ENCODE measurements around the gene KIAA0232.
"Not testable (repeated sequence)": the region's sequence is repeated elsewhere in the genome, so short reads cannot be mapped to it uniquely, and the experiment has no call there.

The KIAA0232 gene

GRCh38 chr4:6753891-6754290, 28.6 kb upstream of the KIAA0232 start:
- Histone ChIP-seq H3K4me3 (ENCODE audit: low read length) (no peak overlapping the region), H4K20me1 (ENCODE audit: insufficient read depth, low read length) (no peaks in the 10 kb centered on the region), H3K9ac (ENCODE audit: low read length) (no peak overlapping the region), H3K79me2 (ENCODE audit: low read length) (no peaks in the 10 kb centered on the region), H3K27ac (ENCODE audit: low read length) (no peak overlapping the region), H3K27me3 (ENCODE audit: low read depth, low read length) (no peaks in the 10 kb centered on the region), H3K36me3 (replicated peaks; ENCODE audit: low read depth, low read length) (no peaks in the 10 kb centered on the region), H2AFZ (ENCODE audit: low read depth, low read length) (no peak overlapping the region), H3K4me2 (ENCODE audit: low read length) (no peak overlapping the region), H3K4me1 (ENCODE audit: low read length) (peaks cover 4% of the 10 kb centered on the region), H3K9me3 (ENCODE audit: insufficient read depth, low read length) (no peaks in the 10 kb centered on the region)
- TF ChIP-seq CTCF (IDR thresholded peaks at IDR 0.05; ENCODE audit: low read depth, low read length) (no peak), EZH2phosphoT487 (IDR thresholded peaks at IDR 0.05; ENCODE audit: low read depth) (no peak)

GRCh38 chr4:6754481-6755087, 27.9 kb upstream of the KIAA0232 start:
- no peaks in the 10 kb centered on the region for H3K9me3 ChIP-seq (ENCODE audit: insufficient read depth, low read length)
- no peaks in the 10 kb centered on the region for H4K20me1 ChIP-seq (ENCODE audit: insufficient read depth, low read length)
- TF ChIP-seq CTCF (IDR thresholded peaks at IDR 0.05; ENCODE audit: low read depth, low read length) = no peak
- TF ChIP-seq EZH2phosphoT487 (IDR thresholded peaks at IDR 0.05; ENCODE audit: low read depth) = no peak
- H3K9ac ChIP-seq (ENCODE audit: low read length) = no peak overlapping the region
- no peaks in the 10 kb centered on the region for H3K27me3 ChIP-seq (ENCODE audit: low read depth, low read length)
- H3K4me3 ChIP-seq (ENCODE audit: low read length) = no peak overlapping the region
- H3K36me3 ChIP-seq (replicated peaks; ENCODE audit: low read depth, low read length) = no peaks in the 10 kb centered on the region
- H3K4me1 ChIP-seq (ENCODE audit: low read length) = peaks cover 4% of the 10 kb centered on the region
- no peak overlapping the region for H2AFZ ChIP-seq (ENCODE audit: low read depth, low read length)
- no peak overlapping the region for H3K27ac ChIP-seq (ENCODE audit: low read length)
- no peak overlapping the region for H3K4me2 ChIP-seq (ENCODE audit: low read length)
- no peaks in the 10 kb centered on the region for H3K79me2 ChIP-seq (ENCODE audit: low read length)

GRCh38 chr4:6755088-6755753, 27.3 kb upstream of the KIAA0232 start:
- no peak for TF ChIP-seq CTCF (IDR thresholded peaks at IDR 0.05; ENCODE audit: low read depth, low read length)
- TF ChIP-seq EZH2phosphoT487 (IDR thresholded peaks at IDR 0.05; ENCODE audit: low read depth) = no peak
- no peaks in the 10 kb centered on the region for H3K9me3 ChIP-seq (ENCODE audit: insufficient read depth, low read length)
- no peak overlapping the region for H3K27ac ChIP-seq (ENCODE audit: low read length)
- H3K27me3 ChIP-seq (ENCODE audit: low read depth, low read length) = no peaks in the 10 kb centered on the region
- H4K20me1 ChIP-seq (ENCODE audit: insufficient read depth, low read length) = no peaks in the 10 kb centered on the region
- no peak overlapping the region for H3K4me2 ChIP-seq (ENCODE audit: low read length)
- peaks cover 4% of the 10 kb centered on the region for H3K4me1 ChIP-seq (ENCODE audit: low read length)
- no peak overlapping the region for H3K4me3 ChIP-seq (ENCODE audit: low read length)
- no peak overlapping the region for H2AFZ ChIP-seq (ENCODE audit: low read depth, low read length)
- no peaks in the 10 kb centered on the region for H3K79me2 ChIP-seq (ENCODE audit: low read length)
- H3K36me3 ChIP-seq (replicated peaks; ENCODE audit: low read depth, low read length) = no peaks in the 10 kb centered on the region
- no peak overlapping the region for H3K9ac ChIP-seq (ENCODE audit: low read length)

- not testable (repeated sequence) for H3K4me3 ChIP-seq (ENCODE audit: low read length); H3K4me2 ChIP-seq (ENCODE audit: low read length)
Observed at GRCh38 chr4:6756345-6756744, 26.2 kb upstream of the KIAA0232 start.

More at GRCh38 chr4:6756345-6756744, 26.2 kb upstream of the KIAA0232 start:
- not testable (repeated sequence) for H4K20me1 ChIP-seq (ENCODE audit: insufficient read depth, low read length); H3K27me3 ChIP-seq (ENCODE audit: low read depth, low read length); H3K27ac ChIP-seq (ENCODE audit: low read length); H3K9ac ChIP-seq (ENCODE audit: low read length); H3K36me3 ChIP-seq (replicated peaks; ENCODE audit: low read depth, low read length); H3K79me2 ChIP-seq (ENCODE audit: low read length); H3K9me3 ChIP-seq (ENCODE audit: insufficient read depth, low read length); H3K4me1 ChIP-seq (ENCODE audit: low read length); H2AFZ ChIP-seq (ENCODE audit: low read depth, low read length)

Data from OCI-LY3 (cell line).